Testis (tissue), 3 donors: Measurements from ENCODE around the gene OVCH2. TPM values are rescaled to one million over a fixed set of nuclear protein-coding genes. Genes with fewer than 3 reads are reported as not detected.

Experiments used
- DNase-seq: peaks from one replicate; pipeline ENCODE4 v3.0.0-alpha.2; 2019
- H3K27ac ChIP-seq, 2 donors: fragments of 200-600 bp; sonication (generic); one replicate each; pipeline ENCODE4 v1.5.1; 2019
- H3K27me3 ChIP-seq: fragments of 200-600 bp; sonication (generic); one replicate; pipeline ENCODE4 v1.5.1; 2019
- H3K36me3 ChIP-seq: fragments of 200-600 bp; sonication (generic); one replicate; pipeline ENCODE4 v1.5.1; 2017; ENCODE audit warnings: low read depth; ENCODE audit errors: missing control alignments
- H3K4me1 ChIP-seq: fragments of 200-600 bp; sonication (generic); one replicate; pipeline ENCODE4 v1.5.1; 2019
- H3K4me3 ChIP-seq, 2 donors: fragments of 200-600 bp; sonication (generic); one replicate each; pipeline ENCODE4 v1.5.1; 2017 to 2019
- H3K9me3 ChIP-seq: fragments of 200-600 bp; sonication (generic); one replicate; pipeline ENCODE4 v1.5.1; 2017
- CTCF ChIP-seq, 3 experiments: fragments of 450-650 bp in 2 of 3; fragments of 200-600 bp in 1 of 3; sonication (generic) in 1 of 3; IDR thresholded peaks; one replicate each; pipeline ENCODE4 v1.5.1; 2016 to 2019; ENCODE audit warnings: antibody characterized with exemption in 3 of 3, mild to moderate bottlenecking in 2 of 3, moderate library complexity in 1 of 3
- POLR2A ChIP-seq: fragments of 450-650 bp; IDR thresholded peaks from one replicate; pipeline ENCODE4 v1.6.1; 2017; ENCODE audit warnings: antibody characterized with exemption, mild to moderate bottlenecking, moderate library complexity
- WGBS, 2 donors: methylation state at CpG; one replicate each; pipeline ENCODE4 v1.1.5; 2018; 5-methylcytosine and 5-hydroxymethylcytosine counted together
- intact Hi-C: fragments of 100-400 bp; cut with DNase I; formaldehyde crosslinking; loops from one replicate; pipeline ENCODE4 v1.15.1; 2023; ENCODE audit warnings: low total_unique reads
- polyA plus RNA-seq: library from polyadenylated mRNA; stranded (reverse); fragments of 350-450 nt; fragmentation: Illumina TruSeq; extraction: RNeasy Lipid Tissue Mini Kit (QIAGEN cat#74804); gene quantifications from one replicate; pipeline ENCODE4 v1.2.3, GENCODE V29; 2014; ENCODE audit warnings: low read depth, low replicate concordance; ENCODE audit not compliant: insufficient read depth
- total RNA-seq, 2 donors: library from RNA; depleted of rRNA; stranded (reverse); fragments of >200 nt; gene quantifications; one replicate each; pipeline ENCODE4 v1.2.3, GENCODE V29; 2016

Gene OVCH2
- total and polyA plus RNA-seq, 3 donors from 2014 or later, result 0.39 to 0.80 (median 0.68) TPM

DNA sequence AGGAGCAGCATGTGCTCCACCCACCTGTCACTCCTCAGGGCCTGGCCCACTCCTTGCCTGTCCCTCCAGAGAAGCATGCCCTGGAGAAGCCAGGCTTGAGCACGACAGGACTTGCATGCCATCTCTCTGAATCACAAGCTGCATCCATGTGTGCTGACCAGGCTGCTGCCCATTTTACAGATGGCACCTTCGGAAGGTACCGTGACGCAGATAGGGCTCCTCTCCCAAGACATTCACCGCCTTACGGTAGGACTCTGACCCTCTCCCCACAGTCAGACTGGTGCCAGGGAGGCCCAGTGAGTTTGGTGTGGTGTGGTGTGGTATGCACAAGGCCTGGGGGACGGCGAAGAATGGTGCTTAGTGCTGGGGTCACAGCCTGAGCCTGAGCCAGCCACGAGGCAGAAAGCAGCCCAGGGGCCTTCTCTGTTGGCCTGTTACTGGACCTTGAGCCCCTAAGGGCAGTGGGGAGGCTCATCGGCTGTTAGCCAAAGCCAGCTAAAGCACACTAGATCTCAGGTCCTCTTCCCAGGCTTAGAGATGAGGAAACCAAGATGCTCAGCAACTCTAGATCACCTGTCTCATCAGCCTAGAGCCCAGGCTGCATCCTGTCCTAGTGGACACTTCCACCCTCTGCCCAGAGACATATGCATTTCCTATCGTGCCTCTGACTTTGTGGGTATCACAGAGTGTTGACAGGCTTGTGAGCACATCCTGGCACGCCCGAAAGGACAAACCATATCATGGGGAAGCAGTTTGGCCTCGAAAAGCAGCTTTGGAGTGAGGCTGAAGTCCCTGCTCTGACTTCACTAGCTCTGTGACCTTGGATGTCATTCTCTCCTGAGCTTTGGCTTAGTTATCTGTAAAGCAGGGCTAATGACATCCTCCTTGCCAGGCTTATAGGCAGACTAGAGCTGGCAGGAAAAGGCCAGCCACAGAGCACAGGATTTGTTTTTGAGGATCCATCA is 50.7 kb downstream of the OVCH2 start:
- no peaks in the 10 kb centered on the region for H3K27me3 ChIP-seq
- DNase-seq, result no peak
- H3K4me1 ChIP-seq, result peaks cover 17% of the 10 kb centered on the region
- H3K27ac ChIP-seq, result peak overlapping the region; percentile 21 to 60
- intact Hi-C loops, result loop anchor here (5.0 kb wide), 1 partner anchor 78 kb away; no protein-coding TSS in a partner anchor
- H3K4me3 ChIP-seq, result no peak overlapping the region
- WGBS, 2 donors, result 71 to 100% methylated on average over 1 to 14 of the region's 14 CpGs
- H3K36me3 ChIP-seq, result no peaks in the 10 kb centered on the region
- H3K9me3 ChIP-seq, result no peaks in the 10 kb centered on the region
- TF ChIP-seq CTCF (IDR thresholded peaks at IDR 0.05) (no peak), POLR2A (no peak)

- 85% methylated on average over 4 of the region's 4 CpGs; no CpG with 5 or more reads in 1 of the 2 donors for WGBS, 2 donors
- intact Hi-C loops, result no loop called here
These were observed 52.0 kb downstream of the OVCH2 start for GRCh38 chr11:7654195-7654705.

DNA sequence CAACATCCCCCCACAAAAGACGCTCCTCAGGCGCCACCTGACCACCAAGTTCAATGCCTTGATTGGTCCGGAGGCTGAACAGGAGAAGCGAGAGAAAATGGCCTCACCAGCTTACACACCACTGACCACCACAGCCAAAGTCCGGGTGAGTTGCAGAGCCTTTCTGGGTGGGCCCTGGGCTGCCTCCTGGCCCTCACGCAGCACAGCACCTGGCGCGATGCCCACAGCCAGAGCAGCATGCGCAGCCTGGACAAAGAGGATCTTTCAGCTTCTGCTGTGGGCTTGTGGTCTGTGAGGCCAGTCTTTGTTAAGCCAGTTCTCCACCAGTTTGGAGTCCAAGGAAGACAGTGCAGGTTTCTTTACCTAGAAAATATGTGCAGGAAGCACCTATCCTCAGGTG is 54.6 kb downstream of the OVCH2 start:
- DNase-seq, result peak; percentile 68
- no peak overlapping the region for H3K27ac ChIP-seq
- H3K9me3 ChIP-seq, result no peaks in the 10 kb centered on the region
- peaks cover 13% of the 10 kb centered on the region for H3K4me1 ChIP-seq
- 78 to 88% methylated on average over 9 of the region's 9 CpGs for WGBS, 2 donors
- no peak overlapping the region for H3K4me3 ChIP-seq
- H3K36me3 ChIP-seq, result no peaks in the 10 kb centered on the region
- H3K27me3 ChIP-seq, result no peaks in the 10 kb centered on the region
- no peak for TF ChIP-seq POLR2A
- no peak for TF ChIP-seq CTCF (IDR thresholded peaks at IDR 0.05)
- intact Hi-C loops, result no loop called here

More at GRCh38 chr11:7654195-7654705, 52.0 kb downstream of the OVCH2 start:
- Histone ChIP-seq H3K4me3 (no peak overlapping the region), H3K4me1 (peaks cover 17% of the 10 kb centered on the region), H3K9me3 (no peaks in the 10 kb centered on the region), H3K27ac (no peak overlapping the region), H3K27me3 (no peaks in the 10 kb centered on the region), H3K36me3 (no peaks in the 10 kb centered on the region)
- TF ChIP-seq CTCF (IDR thresholded peaks at IDR 0.05) (no peak), POLR2A (no peak)
- DNase-seq, result no peak

DNA sequence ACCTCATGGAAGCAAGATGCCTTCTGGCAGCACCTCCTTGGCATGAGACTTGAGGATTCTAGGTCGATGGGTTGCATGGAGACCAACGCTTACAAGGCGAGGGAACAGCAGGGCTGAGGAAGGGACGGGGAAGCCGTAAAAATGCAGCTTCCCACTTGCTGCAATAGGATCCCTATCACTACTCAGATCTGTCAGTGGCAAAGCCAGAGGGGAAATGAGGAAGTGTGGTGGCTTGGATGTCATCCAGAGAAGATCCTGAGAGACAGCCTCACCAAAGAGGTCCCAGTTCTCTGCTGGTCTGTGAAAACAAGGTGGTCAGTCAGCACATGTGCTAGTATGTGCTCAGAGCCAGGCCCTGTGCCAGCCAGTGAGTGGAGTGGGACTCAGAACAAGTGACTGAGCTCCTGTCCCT is 55.1 kb downstream of the OVCH2 start:
- intact Hi-C loops, result no loop called here
- DNase-seq, result no peak
- no peak for TF ChIP-seq CTCF (IDR thresholded peaks at IDR 0.05)
- Histone ChIP-seq H3K4me1 (peaks cover 7% of the 10 kb centered on the region), H3K9me3 (no peaks in the 10 kb centered on the region), H3K27me3 (no peaks in the 10 kb centered on the region), H3K4me3 (no peak overlapping the region), H3K36me3 (no peaks in the 10 kb centered on the region), H3K27ac (no peak overlapping the region)
- 76 to 89% methylated on average over 5 of the region's 5 CpGs for WGBS, 2 donors
